Muscle layer of duodenum (tissue), 2 donors: Measurements from ENCODE around the gene EXOC6.
A peak's percentile ranks its signal among the peaks of the same experiment; 100 is the strongest.

Experiments used
- H3K27ac ChIP-seq: one replicate; pipeline ENCODE4 v1.7.0; 2013; ENCODE audit warnings: mild to moderate bottlenecking, low read length
- H3K27me3 ChIP-seq: one replicate; pipeline ENCODE4 v1.7.0; 2013; ENCODE audit warnings: low read depth, mild to moderate bottlenecking, control low read depth, low read length
- H3K36me3 ChIP-seq, 2 donors: one replicate each; pipeline ENCODE4 v1.7.0; 2013; ENCODE audit warnings: low read length in 2 of 2, control low read depth in 1 of 2, mild to moderate bottlenecking in 1 of 2; ENCODE audit not compliant: insufficient read depth in 2 of 2, control insufficient read depth in 1 of 2
- H3K4me1 ChIP-seq, 2 donors: one replicate each; pipeline ENCODE4 v1.7.0; 2013; ENCODE audit warnings: low read length in 2 of 2, mild to moderate bottlenecking in 2 of 2, control low read depth in 1 of 2, moderate library complexity in 1 of 2; ENCODE audit not compliant: insufficient read depth in 2 of 2, control insufficient read depth in 1 of 2
- H3K4me3 ChIP-seq, 2 donors: one replicate each; pipeline ENCODE4 v1.7.0; 2013; ENCODE audit warnings: low read length in 2 of 2, low read depth in 1 of 2, mild to moderate bottlenecking in 1 of 2
- H3K9me3 ChIP-seq, 2 donors: one replicate each; pipeline ENCODE4 v1.7.0; 2013; ENCODE audit warnings: low read length in 2 of 2, control low read depth in 1 of 2, mild to moderate bottlenecking in 1 of 2; ENCODE audit not compliant: control insufficient read depth in 1 of 2
- donor health status: healthy.

Gene EXOC6

DNA sequence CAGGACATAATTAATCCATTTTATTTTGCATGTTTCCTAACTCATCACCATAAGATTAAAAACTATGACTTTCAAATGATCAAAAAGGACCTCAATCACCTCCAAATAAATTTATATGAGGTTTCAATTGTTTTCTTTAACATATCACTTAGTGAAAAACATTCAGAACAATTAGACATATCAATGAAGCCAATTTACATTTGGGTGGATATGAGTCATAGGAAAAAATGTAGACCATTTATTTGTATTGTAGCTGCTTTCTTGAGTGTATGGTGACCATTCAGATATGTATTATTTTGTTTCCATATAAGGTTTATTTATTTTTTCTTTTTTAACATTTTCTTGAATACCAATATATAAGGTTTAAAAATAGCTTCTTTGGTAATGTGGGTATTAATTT is 13.3 kb upstream of the EXOC6 start:
- Histone ChIP-seq H3K4me3 (no peak overlapping the region), H3K4me1 (no peaks in the 10 kb centered on the region), H3K27me3 (no peaks in the 10 kb centered on the region), H3K9me3 (no peaks in the 10 kb centered on the region), H3K27ac (no peak overlapping the region), H3K36me3 (no peaks in the 10 kb centered on the region)

DNA sequence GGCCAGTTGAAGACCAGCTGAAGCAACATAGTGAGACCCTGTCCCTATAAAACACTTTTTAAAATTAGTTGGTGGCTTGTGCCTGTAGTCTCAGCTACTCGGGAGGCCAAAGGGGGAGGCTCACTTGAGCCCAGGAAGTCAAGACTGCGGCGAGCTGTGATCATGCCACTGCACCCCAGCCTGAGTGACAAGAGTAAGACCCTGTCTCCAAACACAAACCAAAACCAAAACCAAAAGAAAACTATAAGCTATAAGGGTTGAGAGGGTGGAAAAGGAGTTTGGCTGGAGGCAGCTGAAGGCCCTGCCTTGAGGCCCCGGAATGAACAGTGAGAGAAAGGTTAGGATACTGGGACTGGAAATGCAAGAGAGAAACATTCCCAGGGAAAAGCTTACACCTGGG is 10.9 kb upstream of the EXOC6 start:
- no peak overlapping the region for H3K27ac ChIP-seq
- no peaks in the 10 kb centered on the region for H3K9me3 ChIP-seq

DNA sequence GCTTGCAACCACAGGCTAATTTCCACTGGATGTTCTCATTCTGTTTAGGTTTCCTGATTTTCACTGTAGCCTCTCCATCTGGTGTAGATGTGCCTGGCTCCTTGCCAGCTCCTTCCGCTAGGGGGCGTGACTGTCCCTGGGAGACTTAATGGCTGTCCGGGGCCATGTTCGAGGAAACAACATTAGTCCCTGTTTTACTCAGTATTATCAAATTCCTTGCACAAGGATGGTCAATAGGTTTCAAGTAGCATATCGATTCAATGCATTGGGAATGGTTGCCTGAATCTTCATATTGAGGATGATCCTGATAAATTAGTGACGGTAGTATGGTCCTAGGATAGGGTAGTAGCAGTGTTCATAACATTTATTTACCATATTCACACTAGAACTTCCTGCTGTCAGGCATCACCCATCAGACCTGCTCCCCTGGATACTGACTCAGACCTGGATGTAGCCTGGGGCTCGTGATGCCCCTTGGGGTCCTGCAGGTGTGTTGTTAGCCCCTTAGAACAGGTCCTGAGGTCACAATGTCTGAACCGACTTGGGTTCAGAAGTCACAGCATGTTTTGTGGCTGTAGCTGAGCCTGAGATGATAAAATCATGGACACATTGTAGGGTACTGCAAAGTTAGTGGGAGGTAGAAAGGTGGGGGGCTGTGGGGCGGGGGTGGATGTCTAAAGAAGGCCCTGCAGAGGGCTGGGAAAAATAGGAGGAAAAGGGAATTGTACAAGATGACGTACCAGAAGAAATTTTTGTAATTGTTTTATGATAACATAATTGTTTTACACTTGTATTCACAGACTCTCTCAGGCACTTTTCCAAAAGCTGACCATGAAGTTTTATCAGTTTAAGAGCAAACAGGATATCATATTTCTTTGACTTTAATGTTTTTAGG is 8.9 kb upstream of the EXOC6 start:
- no peaks in the 10 kb centered on the region for H3K36me3 ChIP-seq
- H3K27ac ChIP-seq, result no peak overlapping the region
- no peaks in the 10 kb centered on the region for H3K4me1 ChIP-seq
- no peak overlapping the region for H3K4me3 ChIP-seq
- no peaks in the 10 kb centered on the region for H3K27me3 ChIP-seq
- no peaks in the 10 kb centered on the region for H3K9me3 ChIP-seq

More for the DNA sequence above, 10.9 kb upstream of the EXOC6 start:
- Histone ChIP-seq H3K36me3 (no peaks in the 10 kb centered on the region), H3K27me3 (no peaks in the 10 kb centered on the region), H3K4me3 (no peak overlapping the region), H3K4me1 (no peaks in the 10 kb centered on the region)

DNA sequence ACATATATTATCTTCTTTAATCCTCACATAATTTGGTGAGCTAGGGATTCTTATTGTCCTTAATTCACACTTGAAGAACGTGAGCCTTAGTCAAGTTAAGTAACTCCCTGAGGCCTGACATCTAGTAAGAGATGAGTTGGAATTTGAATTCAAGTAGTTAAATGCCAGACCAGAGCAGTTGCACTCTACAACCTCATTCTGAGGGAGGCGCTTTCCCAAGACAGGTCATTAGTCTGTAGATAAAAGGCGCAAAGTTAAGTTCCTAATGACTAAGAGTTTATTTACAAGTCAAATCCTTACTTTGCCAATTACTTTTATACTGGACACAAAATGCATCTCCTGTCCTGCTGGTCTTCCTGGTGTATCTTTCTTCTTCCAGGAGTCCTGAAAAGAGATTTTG is 3.6 kb upstream of the EXOC6 start:
- Histone ChIP-seq H3K9me3 (no peaks in the 10 kb centered on the region), H3K4me3 (no peak overlapping the region), H3K27ac (no peak overlapping the region), H3K4me1 (peaks cover 0 to 6% of the 10 kb centered on the region in 2 donors), H3K36me3 (no peaks in the 10 kb centered on the region), H3K27me3 (no peaks in the 10 kb centered on the region)

DNA sequence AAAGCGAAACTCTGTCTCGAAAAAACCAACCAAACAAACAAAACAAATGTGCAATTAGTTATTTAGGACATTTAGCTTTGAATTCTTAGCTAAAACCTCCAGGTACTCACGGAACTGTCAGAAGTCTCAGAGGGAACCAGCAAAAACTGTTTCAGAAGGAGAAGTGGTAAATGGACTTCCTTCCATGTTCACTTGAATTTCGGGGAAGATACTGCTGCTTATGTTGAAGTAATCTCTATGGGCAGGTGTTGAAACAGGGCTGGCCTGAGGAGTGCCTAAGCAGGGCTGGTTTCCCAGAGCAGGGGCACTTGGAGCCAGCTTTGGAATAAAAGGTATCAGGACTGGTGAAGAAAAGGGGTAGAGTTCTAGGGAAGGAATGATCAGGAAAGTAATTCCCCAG is 2.4 kb upstream of the EXOC6 start:
- no peak overlapping the region for H3K27ac ChIP-seq
- H3K9me3 ChIP-seq, result no peaks in the 10 kb centered on the region
- H3K4me3 ChIP-seq, result no peak overlapping the region
- H3K27me3 ChIP-seq, result no peaks in the 10 kb centered on the region
- peaks cover 0 to 7% of the 10 kb centered on the region in 2 donors for H3K4me1 ChIP-seq
- H3K36me3 ChIP-seq, result no peaks in the 10 kb centered on the region

DNA sequence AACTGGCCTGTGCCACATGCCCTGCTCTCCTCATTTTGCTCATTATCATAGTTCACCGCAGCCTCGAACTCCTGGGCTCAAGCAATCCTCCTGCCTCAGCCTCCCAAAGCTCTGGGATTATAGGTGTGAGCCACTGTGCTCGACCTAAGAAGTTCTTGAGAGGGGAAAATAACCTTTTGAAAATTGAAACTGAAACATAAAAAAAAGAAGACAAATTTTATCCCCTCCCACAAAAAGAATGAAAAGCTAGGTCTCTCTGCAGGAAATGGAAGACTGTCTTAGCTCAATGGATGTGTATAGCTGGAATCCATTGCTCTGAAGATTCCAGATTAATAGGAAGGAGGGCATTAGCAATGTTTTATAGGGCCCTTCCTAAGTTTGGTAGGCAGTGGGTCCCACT is 2.0 kb upstream of the EXOC6 start:
- Histone ChIP-seq H3K4me1 (peaks cover 0 to 7% of the 10 kb centered on the region in 2 donors), H3K4me3 (no peak overlapping the region), H3K27ac (no peak overlapping the region), H3K36me3 (no peaks in the 10 kb centered on the region), H3K27me3 (no peaks in the 10 kb centered on the region), H3K9me3 (no peaks in the 10 kb centered on the region)

DNA sequence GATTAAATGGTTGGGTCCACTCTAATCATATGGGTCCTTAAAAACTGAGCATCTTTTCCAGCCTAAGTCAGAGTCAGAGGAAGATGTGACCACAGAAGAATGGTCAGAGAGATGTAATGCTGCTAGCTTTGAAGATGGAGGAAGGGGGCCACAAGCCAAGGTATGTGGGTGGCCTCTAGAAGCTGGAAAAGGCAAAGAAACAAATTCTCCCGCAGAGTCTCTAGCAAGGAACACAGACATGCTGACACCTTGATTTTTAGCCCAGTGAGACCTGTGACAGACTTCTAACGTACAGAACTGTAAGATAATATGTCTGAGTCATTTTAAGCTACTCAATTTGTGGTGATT is 1.5 kb upstream of the EXOC6 start:
- H3K4me1 ChIP-seq, result peaks cover 0 to 7% of the 10 kb centered on the region in 2 donors
- H3K36me3 ChIP-seq, result no peaks in the 10 kb centered on the region
- H3K9me3 ChIP-seq, result no peaks in the 10 kb centered on the region
- H3K27ac ChIP-seq, result no peak overlapping the region
- no peaks in the 10 kb centered on the region for H3K27me3 ChIP-seq
- no peak overlapping the region for H3K4me3 ChIP-seq

DNA sequence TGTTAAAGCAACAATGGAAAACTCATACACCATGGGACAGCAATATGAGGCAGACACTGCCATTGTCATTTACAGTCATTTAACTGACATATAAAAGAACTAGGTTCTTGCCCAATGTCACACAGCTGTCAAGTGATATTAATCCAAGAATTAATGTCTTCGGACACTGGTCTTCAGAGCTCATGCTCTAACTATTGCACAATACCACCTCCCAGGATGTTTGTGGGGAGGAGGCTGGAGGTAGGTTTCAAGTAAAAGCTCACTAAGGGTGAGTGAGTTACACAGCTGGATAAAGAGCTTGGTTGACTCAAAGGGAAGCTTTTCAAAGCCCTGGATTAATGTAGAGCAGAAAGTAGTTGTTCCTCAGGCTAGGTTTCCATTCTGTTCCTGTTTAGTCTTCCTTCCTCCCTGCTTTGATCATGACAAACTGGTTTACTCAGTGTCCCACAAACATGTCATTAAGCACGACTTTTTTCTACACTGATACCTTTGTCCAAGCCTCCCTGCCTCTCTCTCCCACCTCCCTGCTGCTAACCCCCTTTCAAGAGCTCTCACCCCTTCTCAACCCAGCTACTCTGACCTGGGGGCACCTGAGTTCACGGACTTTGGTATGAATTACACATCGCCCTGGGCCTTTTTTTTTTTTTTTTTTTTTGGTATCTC is 987 bp upstream of the EXOC6 start:
- peak overlapping the region in 1 of 2 donors; percentile 98 for H3K4me3 ChIP-seq
- H3K27me3 ChIP-seq, result no peaks in the 10 kb centered on the region
- no peaks in the 10 kb centered on the region for H3K9me3 ChIP-seq
- no peak overlapping the region for H3K27ac ChIP-seq
- no peaks in the 10 kb centered on the region for H3K36me3 ChIP-seq
- H3K4me1 ChIP-seq, result peaks cover 0 to 7% of the 10 kb centered on the region in 2 donors

DNA sequence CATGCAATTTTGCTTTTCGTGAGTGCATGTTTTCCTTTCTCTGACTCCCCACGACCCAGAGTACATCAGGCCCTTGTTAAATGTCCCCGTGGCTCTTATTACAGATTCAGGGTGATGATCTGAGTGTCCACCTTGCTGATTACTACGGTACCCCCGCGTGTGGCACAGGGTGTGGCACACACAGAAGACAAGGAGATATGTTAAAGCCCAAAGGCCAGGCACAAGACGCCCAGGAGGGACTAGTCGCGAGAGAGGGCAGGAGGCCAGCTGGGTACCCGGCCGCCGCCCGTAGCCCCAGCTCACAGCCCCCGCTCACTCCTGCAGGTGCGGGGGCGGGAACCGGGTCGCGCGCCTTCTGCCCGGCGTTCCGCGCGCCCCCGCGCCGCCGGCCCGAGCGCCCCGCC is 281 bp upstream of the EXOC6 start:
- Histone ChIP-seq H3K27me3 (no peaks in the 10 kb centered on the region), H3K4me1 (peaks cover 0 to 7% of the 10 kb centered on the region in 2 donors), H3K36me3 (no peaks in the 10 kb centered on the region), H3K9me3 (no peaks in the 10 kb centered on the region), H3K4me3 (peak overlapping the region; percentile 83 to 98), H3K27ac (no peak overlapping the region)

DNA sequence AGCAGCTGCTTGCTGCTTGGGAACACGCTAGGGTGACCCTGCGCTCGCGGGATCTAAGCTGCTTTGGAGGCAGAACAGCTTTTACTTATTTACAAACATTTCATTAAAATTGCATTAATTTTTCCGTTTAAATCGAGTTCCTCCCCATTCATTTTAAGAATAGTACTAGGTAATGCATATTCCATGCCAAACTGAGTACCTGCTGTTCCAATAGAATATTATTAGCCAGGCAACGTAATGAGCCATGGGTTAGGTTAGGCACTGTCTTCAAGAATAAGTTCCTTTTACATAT is 860 bp downstream of the EXOC6 start:
- no peaks in the 10 kb centered on the region for H3K36me3 ChIP-seq
- H3K9me3 ChIP-seq, result no peaks in the 10 kb centered on the region
- peaks cover 0 to 7% of the 10 kb centered on the region in 2 donors for H3K4me1 ChIP-seq
- H3K27ac ChIP-seq, result no peak overlapping the region
- H3K27me3 ChIP-seq, result no peaks in the 10 kb centered on the region
- peak overlapping the region; percentile 51 to 98 for H3K4me3 ChIP-seq

DNA sequence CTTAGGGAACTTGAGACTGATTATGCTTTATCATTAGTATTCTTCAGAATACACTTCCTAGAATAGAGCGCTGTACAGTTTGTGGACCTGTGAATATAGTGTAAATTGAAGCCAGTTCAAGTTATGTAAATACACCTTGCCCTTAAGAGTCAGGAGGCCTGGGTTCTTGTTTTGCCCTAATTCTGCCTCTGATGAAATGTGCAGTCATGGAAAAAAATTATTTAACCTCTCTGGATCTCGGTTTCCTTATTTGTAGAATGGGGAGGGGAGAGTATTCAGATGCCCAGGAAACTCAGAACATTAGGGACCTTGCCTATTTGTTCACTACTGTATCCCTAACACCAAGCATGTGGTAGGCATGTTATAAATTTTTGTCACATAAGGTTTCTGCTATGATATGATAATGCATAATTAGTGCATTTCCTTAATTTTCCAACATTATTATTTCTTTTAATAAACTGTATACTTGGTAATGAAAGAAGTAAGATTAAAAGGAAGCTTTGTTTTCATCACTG is 1.3 kb downstream of the EXOC6 start:
- peak overlapping the region; percentile 51 to 98 for H3K4me3 ChIP-seq
- no peak overlapping the region for H3K27ac ChIP-seq
- no peaks in the 10 kb centered on the region for H3K27me3 ChIP-seq
- H3K36me3 ChIP-seq, result no peaks in the 10 kb centered on the region
- H3K4me1 ChIP-seq, result peaks cover 0 to 7% of the 10 kb centered on the region in 2 donors
- no peaks in the 10 kb centered on the region for H3K9me3 ChIP-seq
